Inferior parietal cortex (tissue), 1 donor: ENCODE measurements around the gene PLCD4.

ENCODE experiments used
- DNase-seq: peaks from one replicate; pipeline ENCODE4 v3.0.0-alpha.2; 2016; ENCODE audit errors: extremely low spot score

The PLCD4 gene

DNA sequence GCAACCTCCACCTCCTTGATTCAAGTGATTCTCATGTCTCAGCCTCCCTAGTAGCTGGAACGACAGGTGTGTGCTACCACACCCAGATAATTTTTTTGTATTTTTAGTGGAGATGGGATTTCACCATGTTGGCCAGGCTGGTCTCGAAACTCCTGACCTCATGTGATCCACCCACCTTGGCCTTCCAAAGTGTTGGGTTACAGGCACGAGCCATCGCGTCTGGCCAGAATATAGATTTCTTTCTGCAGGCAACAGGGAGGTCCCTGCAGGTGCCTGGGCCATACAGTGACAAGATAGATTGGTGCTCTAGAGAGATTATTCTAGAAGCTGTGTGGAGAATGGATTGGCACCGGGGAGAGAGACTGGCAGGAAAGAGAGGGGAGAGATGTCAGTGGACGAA lies 13.3 kb downstream of the PLCD4 start:
- no peak for DNase-seq

DNA sequence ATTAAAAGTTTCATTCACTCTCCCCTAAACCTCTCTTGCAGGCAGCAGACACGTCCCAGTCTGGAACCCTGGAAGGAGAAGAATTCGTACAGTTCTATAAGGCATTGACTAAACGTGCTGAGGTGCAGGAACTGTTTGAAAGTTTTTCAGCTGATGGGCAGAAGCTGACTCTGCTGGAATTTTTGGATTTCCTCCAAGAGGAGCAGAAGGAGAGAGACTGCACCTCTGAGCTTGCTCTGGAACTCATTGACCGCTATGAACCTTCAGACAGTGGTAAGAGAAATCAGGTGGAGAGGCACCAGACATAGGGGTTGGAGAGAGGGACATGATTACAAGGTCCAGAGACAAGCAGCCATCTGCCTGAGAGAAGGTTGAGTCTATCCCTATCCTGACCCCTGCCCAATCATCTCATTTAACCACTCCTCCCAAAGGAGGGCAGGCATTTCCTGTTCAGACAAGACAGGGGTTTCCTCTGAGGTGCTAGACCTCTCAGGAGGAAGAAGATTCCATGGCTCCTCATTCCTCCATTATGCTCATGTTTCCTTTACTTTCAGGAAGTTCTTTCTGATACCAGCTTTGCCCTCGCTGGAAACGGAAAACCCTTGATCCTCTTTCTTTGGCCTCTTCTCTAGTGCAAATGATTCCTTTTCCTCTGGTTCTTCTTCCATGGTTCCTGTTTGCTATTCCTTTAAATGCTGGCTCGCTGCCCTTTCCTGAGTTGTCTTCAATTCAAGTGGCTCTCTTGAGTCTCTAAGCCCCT lies 15.1 kb downstream of the PLCD4 start:
- no peak for DNase-seq

DNA sequence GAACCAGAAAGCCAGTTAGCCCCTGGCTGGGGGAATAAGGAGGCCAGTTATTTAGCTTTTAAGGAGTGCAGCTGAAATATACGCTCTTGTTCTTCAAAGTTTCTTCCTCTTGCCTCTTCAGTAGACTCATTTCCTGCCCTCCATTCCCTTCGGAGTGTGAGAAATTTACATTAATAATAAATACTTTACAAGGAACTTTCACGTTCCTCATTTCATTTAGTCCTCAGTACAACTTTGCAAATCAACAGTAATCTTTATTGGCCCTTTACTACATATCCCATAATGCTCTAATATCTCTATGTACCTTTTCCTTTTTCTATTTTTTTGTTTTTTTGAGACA lies 15.6 kb downstream of the PLCD4 start:
- DNase-seq, result no peak

DNA sequence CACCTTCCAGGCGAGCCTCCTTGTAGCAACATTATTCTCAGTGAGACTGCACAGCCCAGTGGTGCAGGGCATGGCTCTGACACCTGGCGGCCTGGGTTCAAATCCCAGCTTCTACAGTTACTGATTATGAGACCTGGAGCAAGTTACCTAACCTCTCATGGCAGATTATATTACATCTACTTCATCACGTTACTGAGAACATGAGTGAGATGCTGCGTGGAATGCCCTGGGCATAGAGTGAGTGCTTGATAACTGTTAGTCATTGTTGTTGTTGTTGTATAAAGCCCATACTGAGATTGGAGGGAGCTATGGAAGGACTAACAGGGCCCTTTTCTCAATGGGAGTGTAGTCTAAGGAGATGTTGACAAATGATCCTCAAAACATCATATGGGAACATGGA lies 18.7 kb downstream of the PLCD4 start:
- DNase-seq, result no peak

DNA sequence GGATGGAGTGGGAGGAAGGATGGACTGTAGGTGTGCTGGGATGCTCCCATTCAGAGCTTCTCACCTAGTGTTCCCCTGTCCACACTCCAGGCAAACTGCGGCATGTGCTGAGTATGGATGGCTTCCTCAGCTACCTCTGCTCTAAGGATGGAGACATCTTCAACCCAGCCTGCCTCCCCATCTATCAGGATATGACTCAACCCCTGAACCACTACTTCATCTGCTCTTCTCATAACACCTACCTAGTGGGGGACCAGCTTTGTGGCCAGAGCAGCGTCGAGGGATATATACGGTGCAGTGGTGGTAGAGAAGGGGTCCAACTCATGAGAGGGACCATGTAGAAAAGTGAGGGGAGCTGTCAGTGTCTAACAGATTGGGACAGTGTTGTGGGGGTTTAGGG lies 20.2 kb downstream of the PLCD4 start:
- DNase-seq, result no peak

DNA sequence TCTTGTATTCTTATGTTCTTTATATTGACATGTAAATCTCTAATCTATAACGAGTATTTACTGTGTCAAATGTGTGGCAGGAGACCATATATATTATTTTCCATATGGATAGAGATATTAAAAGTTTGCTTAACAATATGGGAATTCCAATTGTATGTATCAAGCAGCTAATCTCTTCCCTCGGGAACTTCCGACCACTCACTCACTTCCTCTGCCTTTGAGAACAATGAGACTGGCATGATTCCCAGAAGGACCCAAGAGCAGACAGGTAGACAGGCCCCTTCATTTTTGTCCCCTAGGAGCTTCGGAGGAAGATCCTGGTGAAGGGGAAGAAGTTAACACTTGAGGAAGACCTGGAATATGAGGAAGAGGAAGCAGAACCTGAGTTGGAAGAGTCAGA lies 24.1 kb downstream of the PLCD4 start:
- DNase-seq, result no peak

DNA sequence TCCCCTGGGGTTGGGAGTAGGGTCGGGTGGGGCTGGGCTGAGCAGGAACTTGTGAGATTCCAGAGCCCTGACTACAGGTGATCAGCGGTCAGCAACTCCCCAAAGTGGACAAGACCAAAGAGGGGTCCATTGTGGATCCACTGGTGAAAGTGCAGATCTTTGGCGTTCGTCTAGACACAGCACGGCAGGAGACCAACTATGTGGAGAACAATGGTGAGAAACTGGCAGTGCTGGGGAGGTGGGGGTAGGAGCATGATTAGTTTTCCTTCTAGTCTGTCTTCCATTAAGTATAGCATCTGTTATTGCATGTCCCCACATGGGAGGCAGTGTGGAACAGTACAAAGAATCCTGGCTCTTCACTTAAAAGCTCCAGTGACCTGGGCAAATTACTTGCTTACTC lies 28.0 kb downstream of the PLCD4 start:
- DNase-seq, result no peak

DNA sequence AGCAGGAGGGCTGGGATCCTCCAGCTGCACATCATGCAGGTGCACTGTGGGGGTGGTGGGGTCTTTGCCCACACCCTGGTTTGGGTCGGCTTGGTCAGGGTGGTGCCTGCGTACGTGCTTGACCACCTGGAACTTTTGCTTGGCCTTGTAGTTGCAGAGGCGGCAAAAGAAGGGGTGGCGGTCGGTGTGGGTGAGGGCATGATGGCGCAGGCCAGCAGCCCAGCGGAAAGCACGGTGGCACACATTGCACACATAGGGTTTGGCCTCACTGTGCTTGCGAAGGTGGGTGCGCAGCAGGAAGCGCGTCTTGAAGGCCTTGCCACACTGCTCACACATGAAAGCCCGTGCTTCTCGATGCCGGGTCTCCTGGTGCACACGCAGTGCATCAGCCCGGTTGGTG lies 30.7 kb downstream of the PLCD4 start:
- no peak for DNase-seq

DNA sequence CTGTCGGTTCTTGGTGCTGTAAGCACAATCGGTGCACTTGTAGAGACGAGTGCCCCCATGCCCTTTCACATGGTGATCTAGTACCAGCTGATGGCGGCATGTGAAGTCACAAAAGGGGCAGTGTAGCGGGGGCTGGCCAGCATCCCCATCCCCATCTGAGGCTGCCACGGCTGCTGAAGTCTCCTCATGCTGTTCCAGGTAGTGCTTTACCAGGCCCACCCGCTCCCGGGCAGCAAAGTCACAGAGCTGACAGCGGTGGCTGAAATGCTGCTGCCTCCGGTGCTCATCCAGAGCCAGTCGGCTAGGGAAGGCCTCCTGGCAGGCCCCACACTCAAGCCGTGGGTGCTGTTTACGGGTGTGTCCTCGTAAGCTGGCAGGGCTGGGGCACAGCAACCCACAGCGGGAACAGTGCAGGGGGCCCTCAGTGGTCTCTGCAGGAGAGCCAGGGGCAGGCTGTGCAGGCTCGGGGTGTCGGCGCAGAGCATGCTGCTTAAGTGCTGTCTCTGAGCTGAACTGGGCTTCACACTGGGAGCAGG lies 34.5 kb downstream of the PLCD4 start:
- DNase-seq, result no peak

DNA sequence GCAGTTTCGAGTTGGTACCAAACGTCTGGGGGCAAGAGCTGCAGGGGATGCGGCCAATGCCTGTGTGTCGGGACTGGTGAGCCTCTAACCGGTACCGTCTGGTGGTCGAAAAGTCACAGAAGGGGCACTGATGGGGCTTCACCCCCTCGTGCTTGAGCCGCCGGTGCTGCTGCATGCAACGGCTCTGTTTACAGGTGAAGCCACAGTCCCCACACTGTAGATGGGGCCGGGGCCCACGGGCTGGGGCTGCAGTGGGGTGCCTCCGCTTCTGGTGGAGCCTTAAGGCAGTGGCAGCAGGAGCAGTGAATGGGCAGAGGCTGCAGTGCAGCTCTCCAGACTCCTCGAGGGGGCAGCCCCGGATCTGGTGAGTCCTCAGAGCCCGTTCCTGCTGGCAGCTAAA lies 35.1 kb downstream of the PLCD4 start:
- DNase-seq, result no peak

DNA sequence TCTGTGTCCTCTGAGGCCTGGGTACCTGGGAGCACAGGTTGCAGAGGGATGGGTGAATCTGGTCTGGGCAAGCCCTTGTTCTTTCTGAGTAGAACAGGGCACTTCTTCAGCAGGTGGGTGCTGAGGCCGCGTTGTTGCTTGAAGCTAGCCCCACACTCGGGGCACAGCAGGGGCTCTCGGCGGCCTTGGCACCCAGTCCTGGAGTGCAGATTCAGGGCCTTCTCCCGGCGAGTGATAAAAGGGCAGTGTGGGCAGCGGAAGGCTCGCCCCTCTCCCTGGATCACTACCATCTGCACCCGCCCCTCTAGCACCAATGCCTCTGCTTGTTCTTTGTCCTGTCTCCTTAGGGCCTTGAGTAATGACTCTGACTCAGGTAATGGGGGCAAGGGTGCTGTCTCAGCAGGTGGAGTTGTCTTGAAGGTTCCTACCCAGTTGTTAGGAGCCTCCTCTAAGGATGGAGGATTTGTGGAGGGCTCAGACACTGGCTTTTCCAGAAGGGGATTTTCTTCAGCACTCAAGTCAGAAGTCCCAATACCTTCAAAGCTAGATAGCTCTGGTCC lies 36.1 kb downstream of the PLCD4 start:
- DNase-seq, result no peak

DNA sequence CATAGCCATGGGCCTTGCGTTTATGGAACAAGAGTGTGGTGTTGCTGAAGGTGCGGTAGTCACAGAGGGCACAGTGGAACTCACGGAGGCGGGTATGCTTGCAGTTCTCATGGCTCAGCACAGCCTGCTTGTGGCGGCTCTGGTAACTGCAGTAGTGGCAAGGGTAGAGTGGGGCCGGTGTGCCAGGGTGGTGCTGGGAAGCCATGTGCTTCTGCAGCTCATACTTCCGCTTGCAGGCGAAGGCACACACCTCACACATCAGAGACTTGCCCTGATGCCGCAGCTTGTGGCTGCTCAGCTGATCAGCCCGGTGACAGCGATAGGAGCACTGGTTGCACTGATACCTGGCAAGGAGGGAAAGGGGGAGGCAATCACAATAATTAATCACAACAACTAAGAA lies 37.0 kb downstream of the PLCD4 start:
- DNase-seq, result no peak

DNA sequence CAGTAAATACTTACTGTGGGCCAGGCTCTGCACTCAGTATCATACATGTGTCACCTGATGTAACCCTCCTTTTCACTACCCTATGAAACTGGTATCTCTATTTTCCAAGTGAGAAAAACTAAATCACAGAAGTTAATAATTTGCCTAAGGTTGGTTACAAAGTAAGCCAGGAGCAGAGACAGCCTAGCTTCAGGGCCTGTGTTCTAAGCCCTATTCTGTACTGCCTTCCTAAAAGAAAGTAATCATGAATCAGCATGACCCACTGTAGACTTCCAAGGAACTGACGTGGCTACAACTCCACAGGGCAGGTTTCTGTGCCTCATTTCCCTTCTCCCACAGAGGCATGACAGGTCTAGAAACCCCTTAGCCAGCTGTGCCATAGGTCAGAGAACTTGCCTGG lies 37.4 kb downstream of the PLCD4 start:
- DNase-seq, result no peak

DNA sequence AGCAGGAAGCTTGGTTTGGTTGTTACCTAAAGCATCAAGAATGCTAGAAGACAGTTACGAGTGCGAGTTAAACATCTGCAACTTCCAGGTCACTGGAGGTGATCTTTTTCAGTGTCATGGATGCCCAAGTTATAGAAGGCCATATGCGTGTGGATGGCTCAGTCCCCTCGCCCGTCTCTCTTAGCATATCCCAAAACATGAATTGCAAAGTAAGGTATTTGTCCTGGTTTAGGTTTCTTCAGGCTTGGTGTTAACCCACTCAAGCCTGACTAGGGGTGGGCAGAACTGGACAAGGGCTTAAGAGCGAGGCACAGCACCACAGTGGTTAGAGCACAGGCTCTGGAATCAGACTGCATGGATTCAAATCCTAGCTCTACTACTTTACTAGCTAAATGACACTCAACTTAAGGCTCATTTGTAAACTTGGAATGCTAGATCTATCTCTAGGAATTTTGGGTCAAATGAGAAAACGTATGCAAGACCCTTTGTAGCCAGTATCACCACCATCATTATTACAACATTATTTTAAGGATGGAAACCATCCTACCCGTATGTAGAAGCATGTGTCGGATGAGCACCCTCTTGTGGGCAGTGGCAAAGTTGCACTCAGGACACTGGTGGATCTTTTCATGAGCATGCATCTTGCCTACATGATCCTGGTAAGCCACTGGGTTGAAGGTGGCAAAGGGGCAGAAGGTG lies 40.5 kb downstream of the PLCD4 start:
- DNase-seq, result peak; percentile 66

DNA sequence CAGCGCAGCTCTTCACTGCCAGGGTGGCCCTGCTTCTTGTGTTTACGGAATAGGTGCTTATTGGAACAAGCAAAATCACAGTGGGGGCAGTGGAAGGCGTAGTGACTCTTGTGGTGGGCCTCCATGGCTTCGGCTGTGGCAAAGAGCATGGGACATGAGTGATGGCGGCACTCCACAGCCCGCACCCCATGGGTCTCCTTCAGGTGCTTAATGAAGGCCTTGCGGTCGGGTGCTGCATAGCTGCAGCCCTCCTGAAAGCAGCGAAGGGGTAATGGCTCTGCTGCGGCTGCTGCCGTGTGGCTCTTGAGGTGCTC lies 41.0 kb downstream of the PLCD4 start:
- DNase-seq, result no peak

DNA sequence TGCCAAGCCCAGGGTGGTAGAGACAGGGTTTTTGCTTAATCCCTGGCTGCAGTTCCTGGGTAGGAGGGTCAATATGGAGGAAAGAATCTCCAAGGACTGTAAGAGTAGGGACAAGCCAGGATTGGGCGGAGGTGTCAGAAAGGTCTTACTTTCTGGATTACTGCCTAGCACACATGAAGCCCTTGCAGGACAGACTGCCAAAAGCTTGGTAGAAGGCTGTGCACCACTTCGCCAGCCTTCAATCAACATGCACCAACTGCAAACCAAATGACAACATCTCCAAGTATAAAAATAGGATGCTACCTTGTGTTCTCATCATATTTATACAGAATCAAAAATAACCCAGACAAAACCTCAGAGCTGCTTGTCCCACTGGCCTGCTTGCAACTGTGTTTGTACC lies 48.1 kb downstream of the PLCD4 start:
- no peak for DNase-seq

DNA sequence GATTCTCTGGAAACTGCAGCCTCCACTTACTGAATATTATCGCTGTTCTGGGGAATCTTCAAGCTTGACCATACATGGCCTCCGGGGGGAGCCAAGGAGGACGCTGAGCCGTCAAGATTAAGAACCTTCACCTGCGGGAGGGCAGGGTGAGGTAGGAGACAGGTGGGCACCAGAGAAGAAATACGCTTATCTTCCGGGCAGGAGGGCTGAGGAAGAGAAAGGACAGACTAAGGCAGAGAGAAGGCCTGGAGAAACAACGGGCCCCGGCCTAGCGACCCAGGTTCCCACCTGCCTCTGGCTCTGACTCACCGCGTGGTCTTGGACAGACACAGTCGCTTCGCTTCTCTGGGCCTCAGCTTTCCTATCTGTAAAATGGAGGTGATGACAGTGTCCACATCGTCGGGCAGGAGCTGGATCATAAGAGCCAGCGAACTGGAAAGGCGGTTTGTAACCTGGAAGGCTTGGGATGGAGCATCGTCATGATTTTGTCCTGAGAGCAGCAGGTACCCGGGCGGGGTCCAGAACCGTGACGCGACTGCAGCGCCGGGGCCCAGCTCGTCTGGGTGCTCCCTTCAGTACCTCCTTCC lies 51.1 kb downstream of the PLCD4 start:
- peak; percentile 11 for DNase-seq

DNA sequence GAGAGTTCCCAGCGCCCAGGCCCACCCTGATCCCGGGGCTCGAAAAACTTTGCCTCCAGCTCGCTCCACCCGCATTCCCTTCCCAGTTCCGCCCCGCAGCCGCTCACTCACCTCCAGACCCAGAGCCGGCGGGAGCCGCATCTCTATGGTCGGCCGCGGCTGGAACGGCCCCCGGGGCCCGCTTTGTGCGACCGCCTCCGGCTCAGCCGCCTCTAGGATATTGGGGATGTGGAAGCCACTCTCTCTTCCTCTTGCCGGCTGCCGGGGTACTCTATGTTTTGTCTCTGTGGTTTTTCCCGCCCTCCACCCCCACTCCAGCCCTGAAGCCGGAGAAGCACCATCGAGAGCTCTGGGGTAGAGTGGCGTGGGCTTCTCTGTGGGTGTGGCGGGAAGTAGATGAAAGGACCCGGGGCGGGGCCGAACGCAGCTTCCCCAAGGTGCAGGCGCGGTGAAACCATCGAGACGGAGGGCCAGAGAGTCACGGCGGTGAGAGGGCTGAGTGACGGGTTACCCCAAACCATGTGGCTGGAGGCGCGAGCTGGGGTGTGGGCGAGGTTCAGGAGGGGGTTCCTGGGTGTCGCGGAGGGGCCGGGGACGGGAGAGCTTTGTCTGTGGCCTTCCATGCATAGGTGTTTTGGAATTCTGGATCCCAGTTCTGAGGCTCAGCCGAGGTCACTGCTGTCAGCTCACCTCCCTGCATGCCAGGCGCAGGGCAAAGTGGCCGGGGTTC lies 51.7 kb downstream of the PLCD4 start, which contains the start of the genes BCS1L and ZNF142:
Gene BCS1L (plus strand): TSS at position 426 of the 730 bp plus-strand sequence. CDS start 1,305 bp downstream, outside the sequence.
Gene ZNF142 (minus strand): TSS at position 366 of the 730 bp plus-strand sequence. CDS start 3,194 bp downstream, outside the sequence.
- peak; percentile 88 for DNase-seq

DNA sequence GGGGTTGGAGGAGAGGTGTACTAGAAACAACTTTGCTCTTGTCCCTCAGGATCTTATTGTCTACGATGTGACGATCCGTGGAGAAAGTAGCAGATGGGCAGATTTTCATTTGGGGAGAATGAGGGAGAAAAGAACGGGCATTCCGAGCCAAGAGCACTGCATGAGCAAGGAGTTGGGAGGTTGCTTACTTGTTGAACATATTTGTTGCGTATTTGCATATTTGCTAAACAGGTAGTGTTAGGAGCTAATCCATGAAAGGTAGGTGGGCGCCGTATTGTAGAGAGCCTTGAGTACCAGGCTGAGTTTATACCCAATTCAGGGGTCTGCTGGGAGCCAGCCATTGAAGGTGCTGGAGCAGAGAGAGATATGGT lies 52.3 kb downstream of the PLCD4 start:
- DNase-seq, result no peak

DNA sequence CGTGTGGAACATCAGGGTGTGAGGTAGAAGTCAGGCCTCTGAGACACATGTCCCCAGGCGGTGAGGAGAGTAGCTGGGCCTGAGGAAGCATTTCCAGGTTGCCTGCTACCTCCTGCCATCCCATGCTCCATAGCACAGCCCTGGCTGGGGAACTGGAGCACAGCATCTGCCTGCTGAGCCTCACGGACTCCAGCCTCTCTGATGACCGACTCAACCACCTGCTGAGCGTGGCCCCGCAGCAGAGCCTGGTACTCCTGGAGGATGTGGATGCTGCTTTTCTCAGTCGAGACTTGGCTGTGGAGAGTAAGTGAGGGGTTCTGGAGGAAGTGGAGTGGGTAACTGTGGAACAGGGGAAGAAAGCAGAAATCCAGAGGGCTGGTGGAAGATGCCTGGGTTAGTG lies 54.7 kb downstream of the PLCD4 start:
- DNase-seq, result no peak

DNA sequence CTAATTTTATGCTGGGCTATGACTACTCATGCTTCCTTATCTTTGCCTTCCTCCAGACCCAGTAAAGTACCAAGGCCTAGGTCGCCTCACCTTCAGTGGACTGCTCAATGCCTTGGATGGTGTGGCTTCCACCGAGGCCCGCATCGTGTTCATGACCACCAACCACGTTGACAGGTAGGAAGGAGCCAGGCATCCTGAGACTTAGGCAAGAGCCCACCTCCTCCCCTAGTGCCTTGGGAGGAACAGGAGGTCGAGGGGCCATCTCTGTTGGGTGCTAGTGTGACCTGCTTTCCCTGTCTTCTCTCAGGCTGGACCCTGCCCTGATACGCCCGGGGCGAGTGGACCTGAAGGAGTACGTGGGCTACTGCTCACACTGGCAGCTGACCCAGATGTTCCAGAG lies 55.1 kb downstream of the PLCD4 start:
- DNase-seq, result no peak

DNA sequence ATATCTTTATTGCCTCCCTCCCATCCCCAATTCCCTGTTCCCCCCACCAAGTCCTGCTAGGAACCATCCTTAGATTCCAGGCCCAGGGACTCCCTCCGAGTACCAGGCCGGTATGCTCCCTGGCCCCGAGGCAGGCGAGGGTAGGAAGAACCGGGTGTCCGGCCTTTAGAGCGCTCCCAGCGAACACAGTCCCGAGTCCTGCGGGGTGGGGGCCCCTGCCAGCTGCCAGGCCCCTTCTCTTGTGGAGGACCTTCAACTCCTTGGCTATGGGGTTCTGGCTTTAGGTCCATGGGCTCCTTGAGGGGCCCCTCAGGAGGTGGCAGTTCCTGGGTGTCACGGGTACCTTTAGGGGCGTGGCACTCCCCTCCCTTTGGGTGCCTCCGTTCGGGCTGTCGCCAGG lies 56.2 kb downstream of the PLCD4 start:
- no peak for DNase-seq
